Hepatocyte (in vitro differentiated cells): Measurements from ENCODE around the gene STOML3. TPM values are rescaled to one million over a fixed set of nuclear protein-coding genes. Genes with fewer than 3 reads are reported as not detected.

Source experiments
- DNase-seq: peaks from one replicate; pipeline ENCODE4 v3.0.0-alpha.2; 2016; ENCODE audit warnings: low spot score
- H2AFZ ChIP-seq: fragments of 200-600 bp; sonication (generic); 2 replicates; pipeline ENCODE4 v1.6.0; 2016; ENCODE audit warnings: antibody characterized with exemption, mild to moderate bottlenecking
- H3K27ac ChIP-seq: fragments of 200-600 bp; sonication (generic); 2 replicates; pipeline ENCODE4 v1.5.1; 2016; ENCODE audit warnings: mild to moderate bottlenecking
- H3K27me3 ChIP-seq: fragments of 200-600 bp; sonication (generic); 2 replicates; pipeline ENCODE4 v1.6.1; 2016
- H3K36me3 ChIP-seq: fragments of 200-600 bp; sonication (generic); replicated peaks from 2 replicates; pipeline ENCODE4 v1.5.1; 2016; ENCODE audit warnings: low read depth; ENCODE audit not compliant: insufficient read depth
- H3K4me1 ChIP-seq: fragments of 200-600 bp; sonication (generic); 2 replicates; pipeline ENCODE4 v1.5.1; 2016; ENCODE audit warnings: mild to moderate bottlenecking, moderate library complexity; ENCODE audit not compliant: insufficient read depth
- H3K4me2 ChIP-seq: fragments of 200-600 bp; sonication (generic); 2 replicates; pipeline ENCODE4 v1.6.0; 2016
- H3K4me3 ChIP-seq: fragments of 200-600 bp; sonication (generic); 2 replicates; pipeline ENCODE4 v1.5.1; 2016; ENCODE audit warnings: mild to moderate bottlenecking
- H3K79me2 ChIP-seq: fragments of 200-600 bp; sonication (generic); 2 replicates; pipeline ENCODE4 v1.6.0; 2017; ENCODE audit warnings: mild to moderate bottlenecking
- H3K9me2 ChIP-seq: fragments of 200-600 bp; sonication (generic); replicated peaks from 2 replicates; pipeline ENCODE4 v1.6.0; 2017; ENCODE audit warnings: mild to moderate bottlenecking; ENCODE audit not compliant: insufficient read depth
- H3K9me3 ChIP-seq: fragments of 200-600 bp; sonication (generic); 2 replicates; pipeline ENCODE4 v1.5.1; 2016; ENCODE audit warnings: low read depth, mild to moderate bottlenecking
- H4K20me1 ChIP-seq: fragments of 200-600 bp; sonication (generic); 2 replicates; pipeline ENCODE4 v1.6.0; 2016; ENCODE audit warnings: mild to moderate bottlenecking; ENCODE audit not compliant: insufficient read depth, poor library complexity, severe bottlenecking
- EZH2 ChIP-seq: fragments of 200-600 bp; sonication (generic); IDR thresholded peaks from 2 replicates; pipeline ENCODE4 v1.6.1; 2016; ENCODE audit warnings: antibody characterized with exemption, mild to moderate bottlenecking, borderline replicate concordance
- EZH2phosphoT487 ChIP-seq: fragments of 200-600 bp; sonication (generic); IDR thresholded peaks from one replicate; pipeline ENCODE4 v1.6.1; 2018; ENCODE audit warnings: antibody characterized with exemption, mild to moderate bottlenecking, low read depth, moderate library complexity; ENCODE audit not compliant: unreplicated experiment, severe bottlenecking
- WGBS: methylation state at CpG from one replicate; pipeline ENCODE4 v1.1.6; 2016; ENCODE audit warnings: low lambda C conversion rate; ENCODE audit errors: missing lambda C conversion rate; 5-methylcytosine and 5-hydroxymethylcytosine counted together
- polyA plus RNA-seq: library from polyadenylated mRNA; unstranded; fragments of >200 nt; fragmentation: Nextera tagmentation; extraction: Ambion mirVana; gene quantifications from 2 replicates; pipeline ENCODE4 v1.2.1, GENCODE V29; 2016
- total RNA-seq: library from RNA; depleted of rRNA; stranded (reverse); fragments of >200 nt; gene quantifications from 2 replicates; pipeline ENCODE4 v1.2.3, GENCODE V29; 2014
- TF ChIP-seq, protein P1 (sequence below): fragments of 200-600 bp; sonication (generic); IDR thresholded peaks from 2 replicates; pipeline ENCODE4 v1.5.1; 2016; ENCODE audit warnings: antibody characterized with exemption, mild to moderate bottlenecking; ENCODE audit not compliant: poor library complexity

STOML3 gene
- total and polyA plus RNA-seq, 2 experiments from 2014 or later: not detected

DNA sequence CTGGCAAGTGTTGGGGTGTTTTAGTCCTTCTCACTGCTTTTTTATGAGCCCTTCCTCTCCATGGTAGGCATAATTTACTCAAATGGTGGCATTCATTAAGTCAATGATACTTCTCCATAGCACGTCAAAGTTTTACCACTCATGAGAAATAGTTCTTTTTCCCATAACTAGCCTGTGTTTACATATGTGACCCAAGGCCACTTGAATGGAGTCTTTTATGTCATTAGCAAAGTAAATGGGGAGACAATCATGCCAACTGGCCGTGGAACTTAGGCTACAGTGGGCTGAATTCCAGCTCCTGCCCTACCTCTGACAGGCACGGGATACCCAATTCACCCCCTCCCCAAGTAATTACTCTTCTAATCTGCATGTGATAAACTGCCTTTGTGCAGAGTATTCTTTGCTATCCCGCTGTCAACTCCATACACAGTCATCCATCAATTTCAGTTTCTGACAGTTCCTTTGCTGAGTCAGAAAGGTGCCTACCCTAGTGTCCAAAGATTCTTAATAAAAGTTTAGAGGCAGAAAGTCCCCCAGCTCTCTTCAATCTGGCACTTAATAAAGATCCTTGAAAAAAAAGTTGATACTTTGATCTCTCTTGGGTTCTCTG, 30.3 kb upstream of the STOML3 start:
- peaks cover 26% of the 10 kb centered on the region for H3K4me1 ChIP-seq
- H3K79me2 ChIP-seq: no peaks in the 10 kb centered on the region
- H3K4me3 ChIP-seq: no peak overlapping the region
- no peak overlapping the region for H3K27ac ChIP-seq
- TF ChIP-seq EZH2 (no peak), EZH2phosphoT487 (no peak)
- TF ChIP-seq, protein P1, sequence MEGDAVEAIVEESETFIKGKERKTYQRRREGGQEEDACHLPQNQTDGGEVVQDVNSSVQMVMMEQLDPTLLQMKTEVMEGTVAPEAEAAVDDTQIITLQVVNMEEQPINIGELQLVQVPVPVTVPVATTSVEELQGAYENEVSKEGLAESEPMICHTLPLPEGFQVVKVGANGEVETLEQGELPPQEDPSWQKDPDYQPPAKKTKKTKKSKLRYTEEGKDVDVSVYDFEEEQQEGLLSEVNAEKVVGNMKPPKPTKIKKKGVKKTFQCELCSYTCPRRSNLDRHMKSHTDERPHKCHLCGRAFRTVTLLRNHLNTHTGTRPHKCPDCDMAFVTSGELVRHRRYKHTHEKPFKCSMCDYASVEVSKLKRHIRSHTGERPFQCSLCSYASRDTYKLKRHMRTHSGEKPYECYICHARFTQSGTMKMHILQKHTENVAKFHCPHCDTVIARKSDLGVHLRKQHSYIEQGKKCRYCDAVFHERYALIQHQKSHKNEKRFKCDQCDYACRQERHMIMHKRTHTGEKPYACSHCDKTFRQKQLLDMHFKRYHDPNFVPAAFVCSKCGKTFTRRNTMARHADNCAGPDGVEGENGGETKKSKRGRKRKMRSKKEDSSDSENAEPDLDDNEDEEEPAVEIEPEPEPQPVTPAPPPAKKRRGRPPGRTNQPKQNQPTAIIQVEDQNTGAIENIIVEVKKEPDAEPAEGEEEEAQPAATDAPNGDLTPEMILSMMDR: no peak
- no peaks in the 10 kb centered on the region for H3K36me3 ChIP-seq
- DNase-seq: no peak
- no peak overlapping the region for H3K4me2 ChIP-seq
- no peaks in the 10 kb centered on the region for H4K20me1 ChIP-seq
- H3K9me2 ChIP-seq: no peaks in the 10 kb centered on the region
- H3K27me3 ChIP-seq: no peaks in the 10 kb centered on the region
- 94% methylated on average over 4 of the region's 4 CpGs for WGBS
- no peaks in the 10 kb centered on the region for H3K9me3 ChIP-seq
- H2AFZ ChIP-seq: no peak overlapping the region

DNA sequence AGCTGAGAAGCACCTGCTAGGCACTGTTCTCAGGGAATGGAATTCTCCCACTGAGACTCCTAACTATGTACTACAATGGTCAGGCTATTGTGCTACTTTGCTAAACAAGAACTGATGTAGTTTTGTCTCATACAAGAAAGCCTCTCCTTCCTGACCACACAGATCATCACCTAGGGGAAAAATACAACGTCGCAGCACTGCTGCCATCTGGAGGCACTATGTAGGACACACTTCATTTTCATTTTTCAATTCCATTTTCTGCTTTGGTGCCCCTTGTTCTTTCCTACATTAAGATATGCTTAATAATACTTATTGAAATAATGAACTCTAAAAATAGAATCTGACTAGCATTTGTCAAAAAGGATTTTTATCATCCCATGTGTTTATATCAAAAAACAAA, 26.2 kb upstream of the STOML3 start:
- no peak overlapping the region for H2AFZ ChIP-seq
- DNase-seq: peak; percentile 51
- H3K4me3 ChIP-seq: no peak overlapping the region
- H3K9me2 ChIP-seq: no peaks in the 10 kb centered on the region
- H3K4me2 ChIP-seq: no peak overlapping the region
- no peaks in the 10 kb centered on the region for H3K9me3 ChIP-seq
- H3K79me2 ChIP-seq: no peaks in the 10 kb centered on the region
- H3K27ac ChIP-seq: no peak overlapping the region
- H4K20me1 ChIP-seq: no peaks in the 10 kb centered on the region
- TF ChIP-seq EZH2phosphoT487: no peak
- TF ChIP-seq, protein P1: peak; percentile 64
- no peaks in the 10 kb centered on the region for H3K27me3 ChIP-seq
- 24% methylated on average over 2 of the region's 2 CpGs for WGBS
- H3K36me3 ChIP-seq: no peaks in the 10 kb centered on the region
- peaks cover under 1% of the 10 kb centered on the region for H3K4me1 ChIP-seq

DNA sequence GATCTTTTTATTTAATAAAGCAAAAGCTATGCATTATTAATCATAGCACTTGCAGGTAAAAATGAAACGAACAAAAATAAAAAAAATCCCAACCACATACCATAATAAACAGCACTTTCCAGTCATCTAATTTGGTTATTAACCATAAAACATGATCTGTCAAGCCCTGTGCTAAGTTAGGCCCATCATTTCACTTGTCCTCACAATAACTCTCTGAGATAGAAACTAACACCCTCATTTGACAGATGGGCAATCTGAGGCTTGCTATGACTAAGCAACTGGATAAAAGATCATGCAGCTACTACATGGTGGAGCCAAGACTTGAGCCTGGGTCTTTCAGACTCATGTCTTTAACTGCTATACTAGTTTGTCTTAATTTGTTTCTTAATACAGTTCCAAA, 25.5 kb upstream of the STOML3 start:
- Histone ChIP-seq H3K4me2 (no peak overlapping the region), H2AFZ (no peak overlapping the region), H3K4me1 (peaks cover 3% of the 10 kb centered on the region), H3K4me3 (no peak overlapping the region), H3K36me3 (no peaks in the 10 kb centered on the region), H3K9me2 (no peaks in the 10 kb centered on the region), H3K79me2 (no peaks in the 10 kb centered on the region), H4K20me1 (no peaks in the 10 kb centered on the region), H3K27ac (no peak overlapping the region), H3K9me3 (no peaks in the 10 kb centered on the region), H3K27me3 (no peaks in the 10 kb centered on the region)
- WGBS: 94% methylated on average over 1 of the region's 1 CpG
- no peak for DNase-seq
- TF ChIP-seq, protein P1: no peak
- TF ChIP-seq EZH2 (no peak), EZH2phosphoT487 (no peak)

DNA sequence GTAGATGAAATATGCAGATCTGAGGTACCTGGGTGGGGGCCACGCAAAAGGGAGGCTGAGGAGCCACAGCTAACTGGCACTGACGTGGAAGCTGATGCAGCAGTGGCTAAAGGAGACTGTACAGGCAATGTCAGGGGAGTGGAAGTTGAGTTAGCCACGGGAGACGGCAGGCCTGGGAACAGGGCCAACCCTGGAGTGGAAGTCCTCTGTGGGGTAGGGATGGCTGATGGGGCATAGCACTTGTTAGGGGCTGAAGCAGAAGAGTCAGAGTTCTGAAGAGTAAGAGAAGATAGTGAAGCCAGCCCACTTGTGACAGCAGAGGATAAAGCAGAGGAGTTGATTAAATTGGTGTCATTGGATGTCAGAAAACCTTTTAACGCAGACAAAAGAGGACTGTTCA, 22.8 kb upstream of the STOML3 start:
- TF ChIP-seq, protein P1: no peak
- TF ChIP-seq EZH2phosphoT487 (no peak), EZH2 (no peak)
- no peaks in the 10 kb centered on the region for H3K9me3 ChIP-seq
- no peak overlapping the region for H3K4me3 ChIP-seq
- H3K9me2 ChIP-seq: no peaks in the 10 kb centered on the region
- H3K27ac ChIP-seq: no peak overlapping the region
- H3K79me2 ChIP-seq: no peaks in the 10 kb centered on the region
- H3K36me3 ChIP-seq: no peaks in the 10 kb centered on the region
- DNase-seq: no peak
- no peaks in the 10 kb centered on the region for H4K20me1 ChIP-seq
- peaks cover 3% of the 10 kb centered on the region for H3K4me1 ChIP-seq
- H3K4me2 ChIP-seq: no peak overlapping the region
- H2AFZ ChIP-seq: no peak overlapping the region
- no peaks in the 10 kb centered on the region for H3K27me3 ChIP-seq
- whole genome bisulfite sequencing: 94% methylated on average over 5 of the region's 5 CpGs
